ENCODE measurements around the gene TBL1XR1.

GRCh38 chr3:177131927-177132636 is 65.2 kb downstream of the TBL1XR1 start:
- TF ChIP-seq CTCF (IDR thresholded peaks at IDR 0.05; ENCODE audit: control extremely low read depth in 1 of 3, insufficient read depth in 1 of 3, low read depth in 1 of 3, low read length in 3 of 3), result no peak
- TF ChIP-seq POLR2AphosphoS5 (IDR thresholded peaks at IDR 0.05; ENCODE audit: low read depth, low read length), result no peak
- no peak for TF ChIP-seq RXRA (IDR thresholded peaks at IDR 0.05; ENCODE audit: insufficient read depth, low read depth, low read length)

All from H1 (cell line).